WTC11 (cell line): ENCODE data around the gene FBXO30. TPM values are rescaled to one million over a fixed set of nuclear protein-coding genes. Genes with fewer than 3 reads are reported as not detected.
A peak's percentile ranks its signal among the peaks of the same experiment; 100 is the strongest.

Experiments used
- ATAC-seq: fragments of 200-7000 bp; cut with Tn5 transposase; 2 replicates; pipeline ENCODE4 v1.10.0; 2021; ENCODE audit warnings: mild to moderate bottlenecking, moderate library complexity
- CTCF ChIA-PET: fragments of 300-600 bp; sonication (Branson Sonifier 250); formaldehyde crosslinking; loops from one replicate; lab custom pipeline; 2021; ENCODE audit warnings: antibody characterized with exemption; lab: Charles Lee
- POLR2A ChIA-PET: fragments of 350-600 bp; sonication (Branson Sonifier 250); formaldehyde crosslinking; loops from one replicate; lab custom pipeline; 2021; ENCODE audit warnings: antibody characterized with exemption; lab: Charles Lee
- DNase-seq: peaks from one replicate; pipeline ENCODE4 v3.0.0; 2021; ENCODE audit warnings: low spot score
- H3K27ac Mint-ChIP-seq: 2 replicates; pipeline ENCODE4 v1.8.0; 2021; ENCODE audit warnings: mixed read lengths
- H3K27me3 Mint-ChIP-seq: 2 replicates; pipeline ENCODE4 v1.8.0; 2021; ENCODE audit warnings: low read depth, mild to moderate bottlenecking, moderate library complexity, mixed read lengths
- H3K36me3 Mint-ChIP-seq: 2 replicates; pipeline ENCODE4 v1.8.0; 2021; ENCODE audit warnings: mixed read lengths
- H3K4me1 Mint-ChIP-seq: 2 replicates; pipeline ENCODE4 v1.8.0; 2022; ENCODE audit warnings: mixed read lengths
- H3K4me3 Mint-ChIP-seq: 2 replicates; pipeline ENCODE4 v1.8.0; 2021; ENCODE audit warnings: mild to moderate bottlenecking, moderate library complexity, mixed read lengths
- H3K9me3 Mint-ChIP-seq: 2 replicates; pipeline ENCODE4 v1.8.0; 2021; ENCODE audit warnings: mixed read lengths
- ATF1 ChIP-seq: sonication (generic); formaldehyde crosslinking; IDR thresholded peaks from 2 replicates; pipeline ENCODE4 v1.8.1; 2023; ENCODE audit warnings: mild to moderate bottlenecking, moderate library complexity, missing genetic modification reagents
- GRHL2 ChIP-seq: fragments of 250-450 bp; sonication (Bioruptor Pico); IDR thresholded peaks from 2 replicates; pipeline ENCODE4 v1.8.0; 2022; ENCODE audit warnings: mild to moderate bottlenecking, moderate library complexity; ENCODE audit not compliant: insufficient replicate concordance, severe bottlenecking
- NR2C2 ChIP-seq: sonication (generic); formaldehyde crosslinking; IDR thresholded peaks from 2 replicates; pipeline ENCODE4 v1.8.0; 2022; ENCODE audit warnings: mild to moderate bottlenecking, missing genetic modification reagents
- RORB ChIP-seq: fragments of 250-450 bp; sonication (Bioruptor Pico); IDR thresholded peaks from 2 replicates; pipeline ENCODE4 v1.9.0; 2021; ENCODE audit warnings: mild to moderate bottlenecking
- ZNF232 ChIP-seq: sonication (generic); formaldehyde crosslinking; IDR thresholded peaks from 2 replicates; pipeline ENCODE4 v1.8.0; 2022; ENCODE audit warnings: mild to moderate bottlenecking, missing genetic modification reagents
- ZNF263 ChIP-seq: sonication (generic); formaldehyde crosslinking; IDR thresholded peaks from 2 replicates; pipeline ENCODE4 v1.8.1; 2022; ENCODE audit warnings: low read depth, mild to moderate bottlenecking, moderate library complexity, missing genetic modification reagents
- total RNA-seq: library from RNA; stranded (reverse); gene quantifications from 3 replicates; pipeline ENCODE4 v1.2.3, GENCODE V29; 2021
- TF ChIP-seq, protein P1 (sequence below): sonication (generic); formaldehyde crosslinking; IDR thresholded peaks from 2 replicates; pipeline ENCODE4 v1.8.1; 2023; ENCODE audit warnings: mild to moderate bottlenecking, moderate library complexity, missing genetic modification reagents
- TF ChIP-seq, protein P2 (sequence below): sonication (generic); formaldehyde crosslinking; IDR thresholded peaks from 2 replicates; pipeline ENCODE4 v1.8.0; 2022; ENCODE audit warnings: mild to moderate bottlenecking, missing genetic modification reagents
- TF ChIP-seq, protein P3 (sequence below): sonication (generic); formaldehyde crosslinking; IDR thresholded peaks from 2 replicates; pipeline ENCODE4 v1.8.1; 2023; ENCODE audit warnings: mild to moderate bottlenecking, missing genetic modification reagents, borderline replicate concordance
- TF ChIP-seq, protein P4 (sequence below): fragments of 250-450 bp; sonication (Bioruptor Pico); IDR thresholded peaks from 2 replicates; pipeline ENCODE4 v1.9.0; 2021; ENCODE audit warnings: mild to moderate bottlenecking, borderline replicate concordance
- TF ChIP-seq, protein P5 (sequence below): sonication (generic); formaldehyde crosslinking; IDR thresholded peaks from 2 replicates; pipeline ENCODE4 v1.8.1; 2023; ENCODE audit warnings: mild to moderate bottlenecking, missing genetic modification reagents, moderate library complexity
- TF ChIP-seq, protein P6 (sequence below): sonication (generic); formaldehyde crosslinking; IDR thresholded peaks from 2 replicates; pipeline ENCODE4 v1.8.0; 2022; ENCODE audit warnings: mild to moderate bottlenecking, missing genetic modification reagents

The FBXO30 gene
- total RNA-seq, 1 experiment from 2014 or later: 11.8 TPM

DNA sequence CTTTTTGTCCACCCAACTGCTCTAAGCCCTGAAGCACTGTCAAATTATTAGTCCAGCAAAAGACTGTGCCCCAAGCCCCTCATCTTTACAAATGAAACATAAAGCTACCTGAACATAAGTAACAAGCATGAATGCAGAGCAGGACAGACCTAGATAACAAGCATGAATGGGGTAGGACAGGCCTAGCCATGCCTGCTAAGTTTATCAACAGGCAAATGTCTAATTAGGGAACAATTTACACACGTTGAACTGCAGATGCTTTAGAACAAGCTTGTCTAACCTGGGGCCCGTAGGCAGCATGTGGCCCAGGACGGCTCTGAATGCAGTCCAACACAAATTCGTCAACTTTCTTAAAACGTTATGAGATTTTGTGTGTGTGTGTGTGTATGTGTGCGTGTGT lies 13.6 kb downstream of the FBXO30 start:
- ATAC-seq (no peak), DNase-seq (no peak)
- Mint-ChIP-seq H3K9me3 (no peaks in the 10 kb centered on the region), H3K27ac (0 out of 2 replicates have a peak overlapping the region, but pooled peaks have one; percentile 44), H3K27me3 (no peaks in the 10 kb centered on the region), H3K4me3 (no peak overlapping the region), H3K4me1 (peaks cover 20% of the 10 kb centered on the region), H3K36me3 (peaks cover 32% of the 10 kb centered on the region)
- ChIA-PET CTCF (no interaction called here), POLR2A (interaction anchor here (0.5 kb wide), 1 partner anchor 48 kb away, joined by 3 read pairs; no protein-coding TSS in a partner anchor)
- TF ChIP-seq ATF1 (CRISPR knock-in tag) (no peak), GRHL2 (CRISPR knock-in tag) (no peak)
- TF ChIP-seq, protein P1, sequence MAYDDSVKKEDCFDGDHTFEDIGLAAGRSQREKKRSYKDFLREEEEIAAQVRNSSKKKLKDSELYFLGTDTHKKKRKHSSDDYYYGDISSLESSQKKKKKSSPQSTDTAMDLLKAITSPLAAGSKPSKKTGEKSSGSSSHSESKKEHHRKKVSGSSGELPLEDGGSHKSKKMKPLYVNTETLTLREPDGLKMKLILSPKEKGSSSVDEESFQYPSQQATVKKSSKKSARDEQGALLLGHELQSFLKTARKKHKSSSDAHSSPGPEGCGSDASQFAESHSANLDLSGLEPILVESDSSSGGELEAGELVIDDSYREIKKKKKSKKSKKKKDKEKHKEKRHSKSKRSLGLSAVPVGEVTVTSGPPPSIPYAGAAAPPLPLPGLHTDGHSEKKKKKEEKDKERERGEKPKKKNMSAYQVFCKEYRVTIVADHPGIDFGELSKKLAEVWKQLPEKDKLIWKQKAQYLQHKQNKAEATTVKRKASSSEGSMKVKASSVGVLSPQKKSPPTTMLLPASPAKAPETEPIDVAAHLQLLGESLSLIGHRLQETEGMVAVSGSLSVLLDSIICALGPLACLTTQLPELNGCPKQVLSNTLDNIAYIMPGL (CRISPR knock-in tag): no peak
- TF ChIP-seq, protein P2, sequence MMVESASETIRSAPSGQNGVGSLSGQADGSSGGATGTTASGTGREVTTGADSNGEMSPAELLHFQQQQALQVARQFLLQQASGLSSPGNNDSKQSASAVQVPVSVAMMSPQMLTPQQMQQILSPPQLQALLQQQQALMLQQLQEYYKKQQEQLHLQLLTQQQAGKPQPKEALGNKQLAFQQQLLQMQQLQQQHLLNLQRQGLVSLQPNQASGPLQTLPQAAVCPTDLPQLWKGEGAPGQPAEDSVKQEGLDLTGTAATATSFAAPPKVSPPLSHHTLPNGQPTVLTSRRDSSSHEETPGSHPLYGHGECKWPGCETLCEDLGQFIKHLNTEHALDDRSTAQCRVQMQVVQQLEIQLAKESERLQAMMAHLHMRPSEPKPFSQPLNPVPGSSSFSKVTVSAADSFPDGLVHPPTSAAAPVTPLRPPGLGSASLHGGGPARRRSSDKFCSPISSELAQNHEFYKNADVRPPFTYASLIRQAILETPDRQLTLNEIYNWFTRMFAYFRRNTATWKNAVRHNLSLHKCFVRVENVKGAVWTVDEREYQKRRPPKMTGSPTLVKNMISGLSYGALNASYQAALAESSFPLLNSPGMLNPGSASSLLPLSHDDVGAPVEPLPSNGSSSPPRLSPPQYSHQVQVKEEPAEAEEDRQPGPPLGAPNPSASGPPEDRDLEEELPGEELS (CRISPR knock-in tag): no peak
- TF ChIP-seq, protein P3, sequence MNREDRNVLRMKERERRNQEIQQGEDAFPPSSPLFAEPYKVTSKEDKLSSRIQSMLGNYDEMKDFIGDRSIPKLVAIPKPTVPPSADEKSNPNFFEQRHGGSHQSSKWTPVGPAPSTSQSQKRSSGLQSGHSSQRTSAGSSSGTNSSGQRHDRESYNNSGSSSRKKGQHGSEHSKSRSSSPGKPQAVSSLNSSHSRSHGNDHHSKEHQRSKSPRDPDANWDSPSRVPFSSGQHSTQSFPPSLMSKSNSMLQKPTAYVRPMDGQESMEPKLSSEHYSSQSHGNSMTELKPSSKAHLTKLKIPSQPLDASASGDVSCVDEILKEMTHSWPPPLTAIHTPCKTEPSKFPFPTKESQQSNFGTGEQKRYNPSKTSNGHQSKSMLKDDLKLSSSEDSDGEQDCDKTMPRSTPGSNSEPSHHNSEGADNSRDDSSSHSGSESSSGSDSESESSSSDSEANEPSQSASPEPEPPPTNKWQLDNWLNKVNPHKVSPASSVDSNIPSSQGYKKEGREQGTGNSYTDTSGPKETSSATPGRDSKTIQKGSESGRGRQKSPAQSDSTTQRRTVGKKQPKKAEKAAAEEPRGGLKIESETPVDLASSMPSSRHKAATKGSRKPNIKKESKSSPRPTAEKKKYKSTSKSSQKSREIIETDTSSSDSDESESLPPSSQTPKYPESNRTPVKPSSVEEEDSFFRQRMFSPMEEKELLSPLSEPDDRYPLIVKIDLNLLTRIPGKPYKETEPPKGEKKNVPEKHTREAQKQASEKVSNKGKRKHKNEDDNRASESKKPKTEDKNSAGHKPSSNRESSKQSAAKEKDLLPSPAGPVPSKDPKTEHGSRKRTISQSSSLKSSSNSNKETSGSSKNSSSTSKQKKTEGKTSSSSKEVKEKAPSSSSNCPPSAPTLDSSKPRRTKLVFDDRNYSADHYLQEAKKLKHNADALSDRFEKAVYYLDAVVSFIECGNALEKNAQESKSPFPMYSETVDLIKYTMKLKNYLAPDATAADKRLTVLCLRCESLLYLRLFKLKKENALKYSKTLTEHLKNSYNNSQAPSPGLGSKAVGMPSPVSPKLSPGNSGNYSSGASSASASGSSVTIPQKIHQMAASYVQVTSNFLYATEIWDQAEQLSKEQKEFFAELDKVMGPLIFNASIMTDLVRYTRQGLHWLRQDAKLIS (CRISPR knock-in tag): no peak

DNA sequence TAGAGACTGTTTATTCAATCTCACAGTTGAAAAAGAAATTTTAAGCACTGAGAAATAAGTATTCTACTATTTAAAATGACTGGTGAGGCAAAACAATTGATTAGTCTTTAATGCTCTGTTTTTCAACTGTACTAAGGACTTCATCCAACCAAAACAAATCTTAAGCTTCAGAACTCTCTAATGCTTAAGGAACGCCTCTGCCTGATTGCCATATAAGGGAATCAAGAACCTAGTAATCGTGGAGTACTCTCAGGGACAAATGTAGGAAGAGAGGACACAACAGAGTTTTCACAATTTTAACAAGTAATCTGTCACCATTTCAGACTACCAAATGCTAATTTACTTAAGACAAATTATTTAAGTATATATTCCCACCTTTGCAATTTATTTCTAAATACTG lies 16.1 kb downstream of the FBXO30 start:
- ChIA-PET CTCF (no interaction called here), POLR2A (no interaction called here)
- no peaks in the 10 kb centered on the region for H3K27me3 Mint-ChIP-seq
- H3K4me1 Mint-ChIP-seq: peaks cover 20% of the 10 kb centered on the region
- ATAC-seq (peak; percentile 41; the same call in 1 of the 2 replicates), DNase-seq (no peak)
- H3K27ac Mint-ChIP-seq: peak overlapping the region; percentile 82
- H3K36me3 Mint-ChIP-seq: peaks cover 16% of the 10 kb centered on the region
- no peak for TF ChIP-seq ZNF232
- TF ChIP-seq NR2C2 (CRISPR knock-in tag): no peak
- TF ChIP-seq, protein P4, sequence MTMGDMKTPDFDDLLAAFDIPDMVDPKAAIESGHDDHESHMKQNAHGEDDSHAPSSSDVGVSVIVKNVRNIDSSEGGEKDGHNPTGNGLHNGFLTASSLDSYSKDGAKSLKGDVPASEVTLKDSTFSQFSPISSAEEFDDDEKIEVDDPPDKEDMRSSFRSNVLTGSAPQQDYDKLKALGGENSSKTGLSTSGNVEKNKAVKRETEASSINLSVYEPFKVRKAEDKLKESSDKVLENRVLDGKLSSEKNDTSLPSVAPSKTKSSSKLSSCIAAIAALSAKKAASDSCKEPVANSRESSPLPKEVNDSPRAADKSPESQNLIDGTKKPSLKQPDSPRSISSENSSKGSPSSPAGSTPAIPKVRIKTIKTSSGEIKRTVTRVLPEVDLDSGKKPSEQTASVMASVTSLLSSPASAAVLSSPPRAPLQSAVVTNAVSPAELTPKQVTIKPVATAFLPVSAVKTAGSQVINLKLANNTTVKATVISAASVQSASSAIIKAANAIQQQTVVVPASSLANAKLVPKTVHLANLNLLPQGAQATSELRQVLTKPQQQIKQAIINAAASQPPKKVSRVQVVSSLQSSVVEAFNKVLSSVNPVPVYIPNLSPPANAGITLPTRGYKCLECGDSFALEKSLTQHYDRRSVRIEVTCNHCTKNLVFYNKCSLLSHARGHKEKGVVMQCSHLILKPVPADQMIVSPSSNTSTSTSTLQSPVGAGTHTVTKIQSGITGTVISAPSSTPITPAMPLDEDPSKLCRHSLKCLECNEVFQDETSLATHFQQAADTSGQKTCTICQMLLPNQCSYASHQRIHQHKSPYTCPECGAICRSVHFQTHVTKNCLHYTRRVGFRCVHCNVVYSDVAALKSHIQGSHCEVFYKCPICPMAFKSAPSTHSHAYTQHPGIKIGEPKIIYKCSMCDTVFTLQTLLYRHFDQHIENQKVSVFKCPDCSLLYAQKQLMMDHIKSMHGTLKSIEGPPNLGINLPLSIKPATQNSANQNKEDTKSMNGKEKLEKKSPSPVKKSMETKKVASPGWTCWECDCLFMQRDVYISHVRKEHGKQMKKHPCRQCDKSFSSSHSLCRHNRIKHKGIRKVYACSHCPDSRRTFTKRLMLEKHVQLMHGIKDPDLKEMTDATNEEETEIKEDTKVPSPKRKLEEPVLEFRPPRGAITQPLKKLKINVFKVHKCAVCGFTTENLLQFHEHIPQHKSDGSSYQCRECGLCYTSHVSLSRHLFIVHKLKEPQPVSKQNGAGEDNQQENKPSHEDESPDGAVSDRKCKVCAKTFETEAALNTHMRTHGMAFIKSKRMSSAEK (CRISPR knock-in tag): no peak
- TF ChIP-seq ZNF263 (CRISPR knock-in tag): no peak
- TF ChIP-seq, protein P5, sequence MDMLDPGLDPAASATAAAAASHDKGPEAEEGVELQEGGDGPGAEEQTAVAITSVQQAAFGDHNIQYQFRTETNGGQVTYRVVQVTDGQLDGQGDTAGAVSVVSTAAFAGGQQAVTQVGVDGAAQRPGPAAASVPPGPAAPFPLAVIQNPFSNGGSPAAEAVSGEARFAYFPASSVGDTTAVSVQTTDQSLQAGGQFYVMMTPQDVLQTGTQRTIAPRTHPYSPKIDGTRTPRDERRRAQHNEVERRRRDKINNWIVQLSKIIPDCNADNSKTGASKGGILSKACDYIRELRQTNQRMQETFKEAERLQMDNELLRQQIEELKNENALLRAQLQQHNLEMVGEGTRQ: no peak
- TF ChIP-seq RORB: no peak
- TF ChIP-seq, protein P6, sequence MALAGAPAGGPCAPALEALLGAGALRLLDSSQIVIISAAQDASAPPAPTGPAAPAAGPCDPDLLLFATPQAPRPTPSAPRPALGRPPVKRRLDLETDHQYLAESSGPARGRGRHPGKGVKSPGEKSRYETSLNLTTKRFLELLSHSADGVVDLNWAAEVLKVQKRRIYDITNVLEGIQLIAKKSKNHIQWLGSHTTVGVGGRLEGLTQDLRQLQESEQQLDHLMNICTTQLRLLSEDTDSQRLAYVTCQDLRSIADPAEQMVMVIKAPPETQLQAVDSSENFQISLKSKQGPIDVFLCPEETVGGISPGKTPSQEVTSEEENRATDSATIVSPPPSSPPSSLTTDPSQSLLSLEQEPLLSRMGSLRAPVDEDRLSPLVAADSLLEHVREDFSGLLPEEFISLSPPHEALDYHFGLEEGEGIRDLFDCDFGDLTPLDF: no peak
- peaks cover 10% of the 10 kb centered on the region; the same call in 1 of the 2 replicates for H3K9me3 Mint-ChIP-seq
- no peak overlapping the region for H3K4me3 Mint-ChIP-seq
